NCI-H1092 (cell line): ENCODE measurements around the gene ZNF605.
"Not testable (repeated sequence)": the region's sequence is repeated elsewhere in the genome, so short reads cannot be mapped to it uniquely, and the experiment has no call there.

Experiments used
- DNase-seq: peaks from one replicate; lab custom pipeline; 2025; lab: John Stamatoyannopoulos, UW

ZNF605 gene

DNA sequence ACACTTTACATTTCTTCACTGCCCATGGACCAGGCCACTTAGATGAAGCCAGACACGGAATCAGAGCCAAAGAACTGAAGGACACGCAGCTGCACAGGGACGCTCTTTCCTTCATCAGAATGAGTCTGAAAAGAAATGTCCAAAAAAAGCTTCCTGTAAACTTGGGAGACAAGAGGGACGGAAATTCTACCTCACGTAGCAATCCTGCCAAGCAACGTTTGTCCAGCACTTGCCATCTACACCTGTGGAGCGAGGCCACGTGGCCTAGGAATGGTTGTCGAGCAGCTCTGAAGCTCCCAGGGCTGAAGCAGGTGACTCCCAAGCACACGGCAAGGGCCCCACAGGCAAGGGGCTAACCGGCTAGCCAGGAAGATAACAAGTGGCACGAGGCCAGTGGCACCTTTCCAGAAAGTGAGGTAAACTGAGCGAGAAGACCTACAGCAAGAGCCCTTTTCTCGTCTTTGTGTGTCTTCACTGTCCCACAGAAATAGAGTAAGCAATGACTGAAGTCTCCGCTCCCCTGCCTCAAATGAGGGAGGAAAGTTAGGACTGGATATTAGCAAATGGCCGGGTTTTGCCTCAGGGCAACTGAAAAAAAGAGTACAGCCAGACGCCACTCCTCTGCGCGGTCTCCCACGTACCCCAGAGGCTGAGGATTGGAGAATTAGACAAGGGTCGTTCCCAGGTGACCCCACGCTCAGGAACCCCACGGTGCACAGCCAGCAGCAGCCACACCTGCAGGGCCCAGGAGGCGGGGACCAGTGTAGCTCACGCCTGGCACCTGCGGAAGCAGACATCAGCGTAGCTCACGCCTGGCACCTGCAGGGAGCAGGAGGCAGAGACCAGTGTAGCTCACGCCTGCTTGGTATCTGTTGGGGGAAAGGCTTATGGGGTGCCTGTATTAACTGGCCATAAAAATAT is 7.7 kb downstream of the ZNF605 start:
- no peak for DNase-seq

DNA sequence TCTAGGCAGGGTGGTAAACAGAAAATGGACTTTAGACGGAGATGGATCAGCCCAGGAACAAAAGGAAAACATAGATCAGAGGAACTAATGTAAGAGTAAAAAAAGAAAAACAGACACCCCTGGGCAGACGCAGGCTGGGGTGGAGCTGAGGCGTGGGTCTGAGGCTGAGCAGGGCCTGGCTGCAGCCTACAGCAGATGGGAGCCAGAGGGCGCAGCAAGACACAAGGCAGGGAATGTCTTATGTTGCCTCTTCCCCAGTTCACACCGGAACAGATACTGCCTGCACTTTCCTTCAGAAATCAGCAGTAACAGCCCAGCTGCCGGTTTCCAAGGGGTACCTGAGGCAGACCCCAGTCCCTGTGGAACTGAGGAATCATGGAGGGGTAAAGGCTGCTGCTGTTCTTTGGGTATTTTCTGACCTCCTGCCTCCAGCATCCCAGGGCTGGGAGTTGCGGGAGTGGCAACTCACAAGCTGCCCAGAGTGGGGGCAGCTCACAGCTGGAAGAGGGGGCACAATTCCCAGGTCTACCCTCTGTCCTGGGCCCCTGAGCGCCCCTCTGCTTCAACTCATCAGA is 9.8 kb downstream of the ZNF605 start:
- no peak for DNase-seq

DNA sequence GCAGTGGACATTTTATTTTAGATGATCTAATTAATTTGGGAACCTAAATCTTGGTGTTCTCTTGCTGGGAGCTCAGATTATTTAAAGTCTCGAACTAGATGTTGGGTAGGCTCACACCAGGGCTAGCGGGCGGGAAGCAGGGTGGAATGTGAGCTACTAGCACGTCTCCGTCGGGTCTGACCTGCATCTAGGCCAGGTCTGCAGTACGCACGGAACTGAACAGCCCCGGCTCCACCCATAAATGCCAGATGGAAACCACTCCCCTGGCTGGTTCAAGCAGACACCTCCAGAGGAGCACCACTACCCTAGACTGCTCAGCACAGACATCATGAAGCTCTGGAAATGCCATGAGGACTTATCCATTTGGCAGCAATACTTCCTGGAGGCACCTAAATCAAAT is 10.3 kb downstream of the ZNF605 start:
- no peak for DNase-seq

DNA sequence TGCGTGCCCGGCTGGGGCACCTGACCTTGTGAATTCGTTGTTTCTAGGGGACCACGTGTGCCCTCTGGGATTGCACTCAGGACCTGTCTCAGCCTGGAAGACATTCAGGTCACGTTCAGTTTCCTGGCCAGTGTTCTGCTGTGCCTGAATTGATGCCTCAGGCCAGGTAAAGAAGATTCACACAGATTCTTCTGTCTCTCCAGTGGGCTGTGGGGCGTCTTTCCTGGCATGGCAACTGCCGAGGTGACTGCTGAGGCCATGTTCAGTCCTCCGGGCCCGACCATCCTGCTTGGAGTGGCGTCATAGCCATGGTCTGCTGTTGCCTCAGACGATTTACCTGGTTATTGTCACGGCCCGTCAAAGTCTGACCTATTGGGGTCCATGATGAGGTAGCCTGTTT is 13.5 kb downstream of the ZNF605 start:
- no peak for DNase-seq

DNA sequence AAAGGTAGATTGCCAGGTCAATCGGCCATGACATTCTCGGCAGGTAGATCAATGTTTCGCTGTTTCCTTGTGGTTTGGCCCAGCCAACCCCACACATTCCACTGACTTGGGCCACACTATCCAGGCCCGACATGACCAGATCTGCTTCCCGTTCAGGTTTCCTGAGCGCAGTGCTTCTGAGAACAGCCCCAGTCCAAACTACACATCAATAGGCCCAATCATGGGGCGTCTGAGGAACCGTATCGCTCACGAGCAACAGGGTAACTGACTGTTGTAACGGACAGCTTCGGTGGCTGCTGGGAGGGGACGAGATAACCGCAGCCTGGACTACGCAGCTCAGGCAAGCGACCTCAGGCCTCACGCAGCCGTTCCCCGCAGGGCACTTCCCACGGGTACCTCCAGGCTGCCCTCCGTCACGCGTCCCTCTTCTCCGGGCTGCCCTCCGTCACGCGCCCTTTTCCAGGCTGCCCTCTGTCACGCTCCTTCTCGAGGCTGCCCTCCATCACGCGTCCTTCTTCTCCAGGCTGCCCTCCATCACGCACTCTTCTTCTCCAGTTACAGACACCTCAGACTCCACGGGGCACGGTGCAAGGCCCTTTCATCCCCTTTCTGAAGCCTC is 14.7 kb downstream of the ZNF605 start:
- DNase-seq, result no peak

DNA sequence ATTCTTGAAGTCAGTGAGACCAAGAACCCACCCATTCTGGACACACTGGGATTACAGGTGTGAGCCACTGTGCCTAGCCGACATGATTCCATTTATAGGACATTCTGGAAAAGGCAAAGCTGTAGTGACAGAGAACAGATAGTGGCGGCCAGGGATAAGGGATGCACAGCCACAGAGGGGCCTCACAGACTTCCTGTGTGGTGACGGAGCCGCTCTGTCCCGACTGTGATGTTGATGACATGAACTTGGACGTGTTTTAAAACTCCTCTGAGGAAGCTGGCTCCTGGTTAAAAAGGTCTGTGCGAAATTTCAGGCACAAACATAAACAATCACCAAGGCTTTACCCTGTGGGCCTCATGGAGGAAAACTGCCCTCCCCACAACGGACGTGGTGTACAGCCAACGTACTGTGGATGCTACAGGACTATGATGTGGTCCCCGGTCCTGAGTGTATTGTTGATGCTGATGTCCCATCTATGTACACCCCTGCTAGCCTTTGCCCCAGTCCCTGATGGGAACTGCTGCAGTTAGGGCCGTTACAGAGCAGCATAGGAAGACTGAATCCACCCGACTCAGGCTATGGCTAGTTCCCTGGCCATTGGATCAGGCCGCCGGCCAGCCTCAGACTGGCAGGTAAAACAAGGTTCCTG is 15.9 kb downstream of the ZNF605 start:
- DNase-seq, result no peak

DNA sequence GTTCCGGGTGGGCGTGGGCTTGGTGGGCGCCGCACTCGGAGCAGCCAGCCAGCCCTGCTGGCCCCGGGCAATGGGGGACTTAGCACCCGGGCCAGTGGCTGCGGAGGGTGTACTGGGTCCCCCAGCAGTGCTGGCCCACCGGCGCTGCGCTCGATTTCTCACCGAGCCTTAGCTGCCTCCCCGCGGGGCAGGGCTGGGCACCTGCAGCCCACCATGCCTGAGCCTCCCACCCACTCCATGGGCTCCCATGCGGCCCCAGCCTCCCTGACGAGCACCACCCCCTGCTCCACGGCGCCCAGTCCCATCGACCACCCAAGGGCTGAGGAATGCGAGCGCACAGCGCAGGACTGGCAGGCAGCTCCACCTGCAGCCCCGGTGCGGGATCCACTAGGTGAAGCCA is 17.3 kb downstream of the ZNF605 start:
- not testable (repeated sequence) for DNase-seq

DNA sequence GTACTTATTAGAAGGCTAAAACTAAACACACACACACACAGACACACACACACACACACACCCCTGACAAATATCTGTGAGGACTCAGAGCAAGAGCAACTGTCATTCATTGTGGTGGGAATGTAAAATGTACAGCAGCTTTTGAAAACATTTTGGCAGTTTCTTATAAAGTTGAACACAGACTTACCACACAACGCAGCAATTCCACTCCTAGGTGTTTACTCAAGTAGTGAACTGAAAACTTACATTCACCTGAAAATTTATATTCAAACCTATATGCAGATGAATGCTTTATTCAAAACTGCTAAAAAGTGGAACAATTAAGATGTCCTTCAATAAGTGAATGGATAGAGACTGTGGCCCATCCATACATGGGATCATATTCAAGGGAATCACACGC is 18.6 kb downstream of the ZNF605 start:
- no peak for DNase-seq

DNA sequence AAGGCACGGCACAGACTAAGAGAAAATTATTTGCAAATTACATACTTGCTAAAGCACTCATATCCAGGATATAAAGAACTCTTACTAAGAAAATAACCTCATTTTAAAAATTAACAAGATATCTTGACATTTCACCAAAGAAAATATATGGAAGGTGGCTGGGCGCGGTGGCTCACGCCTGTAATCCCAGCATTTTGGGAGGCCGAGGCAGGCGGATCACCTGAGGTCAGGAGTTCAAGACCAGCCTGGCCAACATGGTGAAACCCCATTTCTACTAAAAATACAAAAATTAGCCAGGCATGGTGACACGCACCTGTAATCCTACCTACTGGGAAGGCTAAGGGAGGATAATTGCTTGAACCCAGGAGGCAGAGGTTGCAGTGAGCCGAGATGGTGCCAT is 19.2 kb downstream of the ZNF605 start:
- not testable (repeated sequence) for DNase-seq

DNA sequence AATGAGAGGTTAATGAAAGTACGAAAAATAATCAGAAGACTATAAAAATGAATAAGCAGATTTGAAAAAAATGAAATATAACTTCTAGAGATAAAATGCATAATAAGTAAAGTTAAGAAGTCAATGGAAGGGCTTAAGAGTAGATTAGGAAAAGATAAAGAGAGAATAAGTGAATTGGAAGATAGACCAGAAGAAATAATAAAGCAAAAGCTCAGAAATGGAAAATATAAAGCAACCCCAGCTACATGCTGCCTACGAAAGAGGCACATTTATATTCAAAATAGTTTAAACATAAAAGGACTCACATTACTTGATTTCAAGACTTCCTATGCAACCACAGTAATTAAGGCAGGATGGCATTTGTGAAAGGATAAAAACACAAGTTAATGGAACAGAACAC is 19.9 kb downstream of the ZNF605 start:
- no peak for DNase-seq

DNA sequence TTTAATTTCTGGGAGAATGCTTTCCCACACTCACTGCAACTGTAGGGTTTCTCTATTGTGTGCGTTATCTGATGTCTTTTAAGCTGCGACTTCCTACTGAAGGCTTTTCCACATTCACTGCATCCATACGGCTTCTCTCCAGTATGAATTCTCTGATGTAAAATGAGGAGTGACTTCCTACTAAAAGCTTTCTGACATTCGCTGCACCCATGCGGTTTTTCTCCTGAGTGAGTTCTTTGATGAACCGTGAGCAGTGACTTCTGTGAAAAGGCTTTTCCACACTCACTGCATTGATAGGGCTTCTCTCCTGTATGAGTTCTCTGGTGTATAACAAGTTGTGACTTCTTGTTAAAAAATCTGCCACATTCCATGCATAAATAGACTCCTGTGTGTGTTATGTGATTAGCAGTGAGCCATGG is 29.7 kb downstream of the ZNF605 start:
- DNase-seq, result no peak

DNA sequence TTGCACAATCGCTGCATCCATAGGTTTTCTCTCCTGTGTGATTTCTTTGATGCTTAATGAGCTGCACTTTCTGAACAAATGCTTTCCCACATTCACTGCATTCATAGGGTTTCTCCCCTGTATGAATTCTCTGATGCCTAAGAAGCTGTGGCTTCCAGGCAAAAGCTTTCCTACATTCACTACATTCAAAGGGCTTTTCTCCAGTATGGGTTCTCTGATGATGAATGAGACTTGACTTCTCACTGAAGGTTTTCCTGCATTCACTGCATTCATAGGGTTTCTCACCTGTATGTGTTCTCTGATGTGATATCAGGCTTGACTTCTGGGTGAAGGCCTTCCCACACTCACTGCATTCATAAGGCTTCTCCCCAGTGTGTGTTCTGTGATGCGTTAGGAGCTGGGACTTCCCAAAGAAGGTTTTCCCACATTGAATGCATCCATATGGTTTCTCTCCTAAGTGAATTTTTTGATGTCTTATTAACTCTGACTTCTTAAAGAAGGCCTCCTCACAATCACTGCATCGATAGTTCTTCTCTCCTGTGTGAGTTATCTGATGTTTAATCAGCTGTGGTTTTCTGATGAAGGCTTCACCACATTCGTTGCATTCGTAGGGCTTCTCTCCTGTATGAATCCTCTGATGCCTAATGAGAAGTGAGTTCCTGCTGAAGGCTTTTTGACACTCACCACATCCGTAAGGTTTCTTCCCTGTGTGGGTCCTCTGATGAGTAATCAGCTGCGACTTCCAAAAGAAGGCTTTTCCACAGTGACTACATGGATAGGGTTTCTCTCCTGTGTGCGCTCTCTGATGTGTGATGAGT is 30.3 kb downstream of the ZNF605 start:
- DNase-seq, result no peak

DNA sequence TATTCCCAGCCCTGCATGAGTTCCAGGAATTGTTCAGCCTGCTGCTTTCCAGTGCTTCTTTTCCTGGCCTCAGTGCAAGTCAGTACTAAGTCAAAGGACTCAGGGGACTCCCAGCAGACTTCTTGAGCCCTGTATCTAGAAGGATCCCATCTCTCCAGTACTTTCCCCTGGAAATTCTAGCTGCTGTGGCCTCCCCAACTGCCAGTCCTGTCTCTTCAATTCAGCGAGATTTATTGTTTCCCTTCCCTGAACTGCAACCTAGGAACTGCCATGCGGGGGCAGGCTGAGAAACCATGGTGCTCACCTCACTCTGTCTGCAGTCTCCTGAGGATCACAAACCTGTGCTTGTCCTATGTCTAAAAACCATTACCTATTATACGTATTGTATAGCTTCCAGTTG is 31.8 kb downstream of the ZNF605 start:
- no peak for DNase-seq

DNA sequence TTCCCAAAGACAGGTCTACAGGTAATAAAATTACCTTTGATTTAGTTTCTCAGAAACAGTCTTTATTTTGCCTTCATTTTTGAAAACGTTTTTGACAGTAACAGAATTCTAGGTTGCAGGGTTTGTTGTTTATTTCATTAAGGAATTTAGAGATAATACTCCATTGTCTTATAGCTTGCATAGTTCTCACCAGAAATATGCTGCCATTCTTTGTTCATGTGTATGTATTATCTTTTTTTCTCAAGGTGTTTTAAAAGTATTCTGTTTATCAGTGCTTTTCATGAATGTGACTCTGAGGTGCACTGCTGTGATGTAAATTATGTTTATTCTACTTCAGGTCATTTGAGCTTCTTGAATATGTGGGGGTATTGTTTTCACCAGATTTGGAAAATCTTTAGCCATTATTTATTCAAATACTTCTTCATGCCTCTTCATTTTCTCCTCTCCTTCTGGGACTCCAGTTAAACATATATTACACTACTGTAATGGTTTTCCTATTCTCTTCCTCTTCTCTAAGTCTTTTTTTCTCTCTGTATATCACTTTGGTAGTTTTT is 32.7 kb downstream of the ZNF605 start:
- no peak for DNase-seq

DNA sequence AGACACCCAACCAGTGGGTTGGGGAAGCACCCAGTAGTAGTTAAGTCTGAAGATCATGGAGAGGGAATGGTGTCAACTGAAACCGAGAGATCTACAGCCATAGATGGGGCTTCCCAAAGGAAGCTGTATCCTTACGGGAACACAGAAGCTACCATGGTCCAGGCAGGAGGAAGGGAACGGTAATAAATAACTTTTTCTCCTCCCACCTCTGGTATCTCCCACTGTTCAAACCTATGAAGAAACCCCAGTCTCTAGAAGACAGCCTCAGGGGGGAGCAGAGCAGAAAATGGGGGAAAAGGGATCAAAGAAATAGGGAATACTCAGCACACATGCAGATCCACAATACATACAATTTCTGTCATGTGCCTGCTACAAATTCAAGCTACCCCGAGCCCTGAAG is 33.4 kb downstream of the ZNF605 start:
- DNase-seq, result no peak

DNA sequence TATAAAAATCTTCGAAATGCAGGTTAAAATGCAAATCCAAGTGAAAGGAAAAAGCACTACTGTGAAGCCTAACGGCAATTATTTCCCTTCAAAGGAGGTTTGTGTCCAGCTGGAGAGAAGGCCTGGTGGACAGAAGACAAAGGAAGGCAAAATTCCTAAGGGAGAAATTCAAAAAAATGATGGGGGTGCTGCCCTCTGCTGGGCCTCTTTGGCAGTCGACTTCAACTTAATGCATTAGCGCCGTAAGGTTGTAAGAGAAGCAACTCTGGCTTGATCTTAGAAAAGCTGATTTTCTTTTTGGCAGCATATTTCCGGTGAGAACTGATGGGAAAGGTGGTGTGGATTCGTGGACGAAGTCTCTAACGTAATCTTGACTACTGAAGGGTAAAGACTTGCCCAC is 34.4 kb downstream of the ZNF605 start:
- DNase-seq, result no peak

DNA sequence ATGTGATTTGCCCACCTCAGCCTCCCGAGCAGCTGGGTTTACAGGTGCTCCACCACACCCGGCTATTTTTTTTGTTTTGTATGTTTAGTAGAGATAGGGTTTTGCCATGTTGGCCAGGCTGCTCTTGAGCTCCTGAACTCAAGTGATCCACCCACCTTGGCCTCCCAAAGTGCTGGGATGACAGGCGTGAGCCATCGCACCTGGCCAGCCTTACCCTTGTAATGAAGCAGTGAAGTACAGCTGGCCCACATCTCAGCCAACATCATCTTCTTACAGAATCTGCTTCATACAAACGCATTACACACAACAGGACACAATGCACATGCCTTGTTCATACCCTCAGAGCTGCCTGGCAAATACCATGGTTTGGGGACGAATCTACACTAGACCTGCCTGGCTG is 37.4 kb downstream of the ZNF605 start:
- no peak for DNase-seq

DNA sequence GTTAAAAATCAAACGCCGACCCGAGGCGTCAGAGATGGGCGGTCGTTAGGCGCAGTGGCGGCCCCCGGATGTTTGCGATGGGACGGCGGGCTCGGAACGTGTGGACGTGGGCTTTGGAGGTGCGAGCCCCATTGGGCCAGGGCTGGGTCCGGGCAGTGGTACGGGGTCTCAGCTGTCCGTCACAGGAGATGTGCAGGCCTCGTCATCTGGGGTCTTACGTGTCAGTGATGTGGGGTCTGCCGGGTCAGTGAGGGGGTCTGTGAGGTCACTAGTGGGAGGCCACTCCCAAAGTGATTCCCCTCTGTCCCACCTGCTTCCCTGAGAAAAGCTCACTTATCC is 47.1 kb downstream of the ZNF605 start:
- DNase-seq, result no peak

DNA sequence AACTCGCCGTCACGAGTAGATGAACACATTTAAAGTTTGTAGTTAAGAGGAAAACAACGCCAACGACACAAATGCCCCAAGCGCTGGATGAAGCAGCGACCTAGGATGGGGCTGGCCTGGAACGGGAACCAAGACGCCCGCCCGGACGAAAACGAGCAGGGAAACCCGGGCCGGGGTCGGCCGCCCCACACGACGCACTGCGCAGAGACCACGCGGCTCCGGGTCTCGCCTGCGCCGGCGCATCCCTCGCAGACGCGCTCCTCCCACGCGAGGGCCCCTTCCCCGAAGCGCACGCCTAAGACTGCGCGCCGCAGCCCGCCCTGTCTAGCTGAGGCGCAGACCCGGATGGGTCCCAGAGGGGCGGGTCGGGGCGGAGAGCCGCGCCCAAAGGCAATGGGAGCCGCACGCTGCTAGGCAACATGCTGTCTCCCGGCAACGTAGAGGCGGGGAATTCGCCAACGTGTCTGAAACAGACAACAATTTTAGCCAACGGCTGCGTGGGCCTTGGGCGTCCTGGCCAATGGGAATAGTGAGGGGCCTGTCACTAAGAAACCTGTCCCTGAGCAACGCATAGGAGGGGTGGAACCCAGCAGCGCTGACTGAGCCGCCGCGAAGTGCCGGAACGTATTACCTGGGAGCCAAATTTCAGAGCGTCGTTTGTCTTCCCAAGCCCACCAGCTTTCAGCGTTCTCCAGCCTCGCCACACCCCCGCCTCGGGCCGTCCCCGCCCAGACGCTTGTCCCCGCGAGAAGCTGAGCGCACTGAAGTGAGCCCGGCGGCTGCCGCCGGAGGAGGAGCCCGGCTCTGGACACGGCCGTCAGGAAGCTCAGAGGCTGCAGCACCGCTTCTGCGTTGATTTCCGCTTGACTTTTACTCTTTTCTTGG is 47.7 kb downstream of the ZNF605 start:
- DNase-seq, result peak; percentile 99

DNA sequence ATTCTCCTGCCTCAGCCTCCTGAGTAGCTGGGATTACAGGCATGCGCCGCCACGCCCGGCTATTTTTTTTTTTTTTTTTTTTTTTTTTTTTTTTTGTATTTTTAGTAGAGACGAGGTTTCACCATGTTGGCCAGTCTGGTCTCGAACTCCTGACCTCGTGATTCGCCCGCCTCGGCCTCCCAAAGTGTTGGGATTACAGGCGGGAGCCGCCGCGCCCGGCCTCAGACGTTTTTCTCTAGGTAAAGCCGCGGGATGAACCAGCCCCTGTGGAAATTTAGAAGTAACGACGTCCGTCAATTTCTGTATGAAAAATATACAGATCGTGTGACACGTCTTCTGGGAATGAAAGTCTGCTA is 48.3 kb downstream of the ZNF605 start:
- not testable (repeated sequence) for DNase-seq

DNA sequence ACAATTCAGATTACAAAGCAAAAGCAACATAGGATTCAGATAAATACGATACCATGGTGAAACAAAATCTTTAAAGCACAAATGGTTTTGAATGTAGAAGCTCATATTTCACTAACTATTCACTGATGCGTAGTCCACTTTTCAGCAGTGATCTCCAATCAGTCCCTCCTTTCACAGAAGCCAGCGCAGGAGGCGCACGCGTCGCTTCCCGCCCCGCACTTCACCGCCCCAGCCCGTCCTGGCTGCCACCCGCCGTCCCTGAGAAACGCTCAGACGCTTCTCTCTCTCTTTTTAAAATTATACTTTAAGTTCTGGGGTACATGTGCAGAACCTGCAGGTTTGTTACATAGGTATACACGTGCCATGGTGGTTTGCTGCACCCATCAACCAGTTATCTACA is 48.9 kb downstream of the ZNF605 start:
- no peak for DNase-seq
